ENCODE data around the gene PRR36.

- TF ChIP-seq, protein P1, sequence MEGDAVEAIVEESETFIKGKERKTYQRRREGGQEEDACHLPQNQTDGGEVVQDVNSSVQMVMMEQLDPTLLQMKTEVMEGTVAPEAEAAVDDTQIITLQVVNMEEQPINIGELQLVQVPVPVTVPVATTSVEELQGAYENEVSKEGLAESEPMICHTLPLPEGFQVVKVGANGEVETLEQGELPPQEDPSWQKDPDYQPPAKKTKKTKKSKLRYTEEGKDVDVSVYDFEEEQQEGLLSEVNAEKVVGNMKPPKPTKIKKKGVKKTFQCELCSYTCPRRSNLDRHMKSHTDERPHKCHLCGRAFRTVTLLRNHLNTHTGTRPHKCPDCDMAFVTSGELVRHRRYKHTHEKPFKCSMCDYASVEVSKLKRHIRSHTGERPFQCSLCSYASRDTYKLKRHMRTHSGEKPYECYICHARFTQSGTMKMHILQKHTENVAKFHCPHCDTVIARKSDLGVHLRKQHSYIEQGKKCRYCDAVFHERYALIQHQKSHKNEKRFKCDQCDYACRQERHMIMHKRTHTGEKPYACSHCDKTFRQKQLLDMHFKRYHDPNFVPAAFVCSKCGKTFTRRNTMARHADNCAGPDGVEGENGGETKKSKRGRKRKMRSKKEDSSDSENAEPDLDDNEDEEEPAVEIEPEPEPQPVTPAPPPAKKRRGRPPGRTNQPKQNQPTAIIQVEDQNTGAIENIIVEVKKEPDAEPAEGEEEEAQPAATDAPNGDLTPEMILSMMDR (IDR thresholded peaks at IDR 0.05): no peak
- no peak for TF ChIP-seq POLR2A (IDR thresholded peaks at IDR 0.05)
These were observed 9.8 kb upstream of the PRR36 start for GRCh38 chr19:7883796-7884570.

Data from vagina (tissue), 2 donors.